BJ (cell line): Measurements from ENCODE around the gene COLEC12. TPM values are rescaled to one million over a fixed set of nuclear protein-coding genes. Genes with fewer than 3 reads are reported as not detected.

Source experiments
- CTCF ChIA-PET: fragments of 350-600 bp; formaldehyde crosslinking; extraction: SDS; loops from one replicate; lab custom pipeline; 2021; ENCODE audit warnings: antibody characterized with exemption, inconsistent platforms; lab: Yijun Ruan, JAX
- POLR2A ChIA-PET: fragments of 300-600 bp; sonication (Branson Sonifier 250); formaldehyde crosslinking; extraction: SDS; loops from one replicate; lab custom pipeline; 2021; ENCODE audit warnings: antibody characterized with exemption; lab: Charles Lee
- DNase-seq: peaks from one replicate; pipeline ENCODE4 v3.0.0-alpha.2; 2011; ENCODE audit warnings: low read depth
- H3K27me3 ChIP-seq: 2 replicates; pipeline ENCODE4 v1.6.0; 2011; ENCODE audit warnings: low read length; ENCODE audit not compliant: control insufficient read depth, insufficient read depth
- H3K36me3 ChIP-seq: 2 replicates; pipeline ENCODE4 v1.5.1; 2011; ENCODE audit warnings: low read length; ENCODE audit not compliant: control insufficient read depth, insufficient read depth
- H3K4me3 ChIP-seq: 2 replicates; pipeline ENCODE4 v1.5.1; 2011; ENCODE audit warnings: low read depth, mild to moderate bottlenecking, control low read depth, low read length
- polyA plus RNA-seq: library from polyadenylated mRNA; depleted of rRNA; stranded (reverse); fragments of >200 nt; gene quantifications from 2 replicates; pipeline ENCODE4 v1.2.3, GENCODE V29; 2011
- TF ChIP-seq, protein P1 (sequence below): IDR thresholded peaks from 2 replicates; pipeline ENCODE4 v1.5.1; 2011; ENCODE audit warnings: low read depth, mild to moderate bottlenecking, control low read depth, inconsistent platforms, low read length, moderate library complexity; ENCODE audit not compliant: insufficient read depth

The COLEC12 gene
- polyA plus RNA-seq, 1 experiment = 41.1 TPM

DNA sequence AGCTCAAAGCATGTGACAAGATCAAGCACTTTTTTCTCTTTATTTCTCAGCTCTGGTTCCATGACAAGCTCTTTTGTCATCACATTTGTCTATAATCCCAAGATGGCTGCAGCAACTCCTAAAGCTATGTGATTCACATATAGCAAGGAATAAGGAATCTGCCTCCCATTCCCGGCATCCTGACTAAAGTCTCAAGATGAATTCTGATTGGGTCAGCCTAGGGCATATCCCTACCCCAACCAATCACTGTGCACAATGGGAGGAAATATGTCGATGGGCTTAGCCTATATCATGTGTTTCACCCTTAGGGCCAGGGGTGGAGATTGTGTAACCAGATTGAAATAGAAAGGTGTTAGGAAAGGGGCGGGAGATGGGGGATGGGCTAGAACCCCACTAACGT, 23.1 kb upstream of the COLEC12 start:
- Histone ChIP-seq H3K27me3 (no peaks in the 10 kb centered on the region), H3K4me3 (no peak overlapping the region), H3K36me3 (no peaks in the 10 kb centered on the region)
- no peak for DNase-seq
- POLR2A ChIA-PET = no interaction called here
- TF ChIP-seq, protein P1, sequence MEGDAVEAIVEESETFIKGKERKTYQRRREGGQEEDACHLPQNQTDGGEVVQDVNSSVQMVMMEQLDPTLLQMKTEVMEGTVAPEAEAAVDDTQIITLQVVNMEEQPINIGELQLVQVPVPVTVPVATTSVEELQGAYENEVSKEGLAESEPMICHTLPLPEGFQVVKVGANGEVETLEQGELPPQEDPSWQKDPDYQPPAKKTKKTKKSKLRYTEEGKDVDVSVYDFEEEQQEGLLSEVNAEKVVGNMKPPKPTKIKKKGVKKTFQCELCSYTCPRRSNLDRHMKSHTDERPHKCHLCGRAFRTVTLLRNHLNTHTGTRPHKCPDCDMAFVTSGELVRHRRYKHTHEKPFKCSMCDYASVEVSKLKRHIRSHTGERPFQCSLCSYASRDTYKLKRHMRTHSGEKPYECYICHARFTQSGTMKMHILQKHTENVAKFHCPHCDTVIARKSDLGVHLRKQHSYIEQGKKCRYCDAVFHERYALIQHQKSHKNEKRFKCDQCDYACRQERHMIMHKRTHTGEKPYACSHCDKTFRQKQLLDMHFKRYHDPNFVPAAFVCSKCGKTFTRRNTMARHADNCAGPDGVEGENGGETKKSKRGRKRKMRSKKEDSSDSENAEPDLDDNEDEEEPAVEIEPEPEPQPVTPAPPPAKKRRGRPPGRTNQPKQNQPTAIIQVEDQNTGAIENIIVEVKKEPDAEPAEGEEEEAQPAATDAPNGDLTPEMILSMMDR = no peak
- CTCF ChIA-PET = interaction anchor here (0.6 kb wide), 1 partner anchor 177 kb away, joined by 3 read pairs; no protein-coding TSS in a partner anchor

DNA sequence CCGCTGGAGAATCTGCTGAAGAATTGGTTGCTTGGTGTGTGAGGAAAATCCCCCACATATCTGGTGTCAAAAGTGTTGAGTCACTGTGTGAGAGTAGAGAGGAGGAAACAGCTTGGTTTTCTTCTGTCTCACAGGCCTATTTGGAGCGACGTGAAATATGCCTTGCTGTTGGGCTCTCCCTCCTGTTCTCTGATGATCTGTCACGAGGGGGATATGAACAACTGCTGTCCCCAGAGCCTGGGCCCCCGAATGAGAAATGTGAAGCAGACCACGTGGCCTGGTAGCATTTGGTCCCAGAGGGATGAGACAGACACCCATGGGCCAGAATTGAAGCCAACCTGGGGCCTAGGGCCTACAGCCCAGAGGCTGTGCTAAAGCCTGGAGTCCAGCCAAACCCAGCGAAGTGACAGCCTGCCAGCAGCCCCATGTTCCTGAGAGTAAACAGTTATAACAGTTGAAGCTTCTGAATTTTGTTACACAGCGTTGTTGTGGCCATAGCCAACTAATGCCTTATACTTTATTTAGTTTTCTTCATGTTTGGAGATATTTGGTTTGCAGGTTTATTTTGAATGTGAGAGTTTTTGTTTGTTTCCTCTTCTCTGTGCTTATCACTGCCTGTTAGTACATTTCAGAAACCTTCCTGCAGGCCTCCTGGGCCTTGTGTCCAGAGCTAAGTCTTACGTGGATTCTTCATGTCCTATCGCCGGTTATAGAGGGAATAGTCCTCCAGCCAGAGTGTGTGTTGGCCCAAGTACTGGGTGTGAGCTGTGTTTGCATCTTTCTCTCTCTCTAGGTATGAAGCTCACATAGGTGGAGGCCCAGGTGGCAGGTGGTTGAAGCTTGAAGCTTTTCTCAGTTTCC, 18.7 kb upstream of the COLEC12 start:
- TF ChIP-seq, protein P1 = no peak
- Histone ChIP-seq H3K27me3 (no peaks in the 10 kb centered on the region), H3K36me3 (no peaks in the 10 kb centered on the region), H3K4me3 (no peak overlapping the region)
- DNase-seq = no peak
- ChIA-PET CTCF (no interaction called here), POLR2A (no interaction called here)

DNA sequence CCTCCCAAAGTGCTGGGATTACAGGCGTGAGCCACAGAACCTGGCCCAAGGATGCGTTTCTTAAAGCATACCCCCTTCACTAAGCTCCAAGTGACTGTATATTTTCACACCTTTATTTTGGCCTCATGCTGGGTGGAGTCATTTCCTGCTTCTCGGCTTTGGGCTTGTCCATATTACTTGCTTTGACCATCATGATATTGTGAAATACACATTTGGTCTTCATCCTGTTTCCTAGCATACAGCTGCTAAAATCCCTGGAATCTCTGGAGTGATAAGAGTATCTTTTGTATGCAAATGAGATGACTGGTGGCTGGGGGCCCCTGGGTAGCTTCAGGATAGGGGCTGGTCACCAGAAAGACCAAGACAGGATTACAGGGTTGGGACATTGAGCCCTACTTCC, 17.6 kb upstream of the COLEC12 start:
- no peak for DNase-seq
- Histone ChIP-seq H3K36me3 (no peaks in the 10 kb centered on the region), H3K27me3 (no peaks in the 10 kb centered on the region), H3K4me3 (no peak overlapping the region)
- POLR2A ChIA-PET = no interaction called here
- TF ChIP-seq, protein P1 = no peak
- CTCF ChIA-PET = no interaction called here

- Histone ChIP-seq H3K36me3 (no peaks in the 10 kb centered on the region), H3K4me3 (no peak overlapping the region), H3K27me3 (no peaks in the 10 kb centered on the region)
- TF ChIP-seq, protein P1 = no peak
- DNase-seq = no peak
- ChIA-PET CTCF (interaction anchor here (1.1 kb wide), 1 partner anchor 9 kb away, joined by 5 read pairs; no protein-coding TSS in a partner anchor), POLR2A (no interaction called here)
These were observed 15.3 kb upstream of the COLEC12 start for GRCh38 chr18:515838-516237.

DNA sequence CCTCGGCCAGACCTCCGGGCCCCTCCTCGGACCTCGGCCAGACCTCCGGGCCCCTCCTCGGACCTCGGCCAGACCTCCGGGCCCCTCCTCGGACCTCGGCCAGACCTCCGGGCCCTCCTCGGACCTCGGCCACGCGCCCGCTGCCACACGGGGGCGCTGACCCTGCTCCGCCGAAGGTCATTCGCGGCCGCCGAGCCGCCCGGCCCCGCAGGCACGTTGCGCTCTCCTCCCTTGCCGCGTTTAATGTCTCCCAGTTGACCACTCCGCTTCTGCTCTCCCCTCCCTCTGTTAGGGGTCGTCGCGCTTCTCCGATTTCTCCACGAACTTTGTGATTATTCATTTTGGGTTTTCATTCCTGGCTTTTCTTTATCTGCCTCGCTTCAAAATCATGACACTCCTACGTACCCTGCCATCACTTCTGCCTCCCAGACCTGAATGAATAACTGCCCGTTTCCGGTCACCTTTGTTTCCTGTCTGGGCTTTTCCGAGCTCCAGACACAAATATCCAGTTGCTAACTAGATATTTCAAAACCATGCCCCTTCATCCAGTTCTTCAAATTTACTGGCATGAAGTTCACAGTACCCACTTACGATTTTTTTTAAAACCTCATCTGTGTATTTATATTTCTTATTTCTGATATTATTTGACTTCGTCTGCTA, 14.8 kb upstream of the COLEC12 start:
- H3K36me3 ChIP-seq = no peaks in the 10 kb centered on the region
- ChIA-PET POLR2A (no interaction called here), CTCF (no interaction called here)
- TF ChIP-seq, protein P1 = no peak
- no peaks in the 10 kb centered on the region for H3K27me3 ChIP-seq
- DNase-seq = no peak
- no peak overlapping the region for H3K4me3 ChIP-seq
